Thoracic aorta (tissue), 2 donors: Measurements from ENCODE around the gene TMEM233. TPM values are rescaled to one million over a fixed set of nuclear protein-coding genes. Genes with fewer than 3 reads are reported as not detected.

ENCODE experiments used
- ATAC-seq: fragments of 150-250 bp; one replicate; pipeline ENCODE4 v1.8.0; 2017; ENCODE audit warnings: low read depth; ENCODE audit not compliant: insufficient number of reproducible peaks, low FRiP score
- DNase-seq: peaks from one replicate; pipeline ENCODE4 v3.0.0-alpha.2; 2020; ENCODE audit warnings: low spot score
- H3K27ac ChIP-seq, 2 donors: fragments of 200-600 bp; sonication (generic); 1 replicate in 1 of 2; 2 replicates in 1 of 2; pipeline ENCODE4 v1.5.1; 2016; ENCODE audit warnings: mild to moderate bottlenecking in 2 of 2, moderate library complexity in 2 of 2
- H3K27me3 ChIP-seq: fragments of 200-600 bp; sonication (generic); replicated peaks from 2 replicates; pipeline ENCODE4 v1.6.0; 2016; ENCODE audit warnings: mild to moderate bottlenecking; ENCODE audit not compliant: insufficient read depth
- H3K36me3 ChIP-seq: fragments of 200-600 bp; sonication (generic); one replicate; pipeline ENCODE4 v1.5.1; 2016
- H3K4me1 ChIP-seq, 2 donors: fragments of 200-600 bp; sonication (generic); 1 replicate in 1 of 2; 2 replicates in 1 of 2; pipeline versions ENCODE4 v1.5.1 to v1.6.0; 2016; ENCODE audit warnings: low read depth in 2 of 2, mild to moderate bottlenecking in 1 of 2; ENCODE audit not compliant: control insufficient read depth in 1 of 2
- H3K4me3 ChIP-seq: fragments of 200-600 bp; sonication (generic); 2 replicates; pipeline ENCODE4 v1.5.1; 2016; ENCODE audit warnings: mild to moderate bottlenecking
- H3K9me3 ChIP-seq: fragments of 200-600 bp; sonication (generic); 2 replicates; pipeline ENCODE4 v1.5.1; 2016
- total RNA-seq, 2 donors: library from RNA; depleted of rRNA; stranded (reverse); fragments of >200 nt; gene quantifications; one replicate each; pipeline versions ENCODE4 v1.1.0 to v1.2.3, GENCODE V29; 2016
- TF ChIP-seq, protein P1 (sequence below): fragments of 200-600 bp; sonication (generic); IDR thresholded peaks from one replicate; pipeline ENCODE4 v1.5.1; 2019; ENCODE audit warnings: antibody characterized with exemption

The TMEM233 gene
- total RNA-seq, 2 donors from 2014 or later = 2.7 TPM; not detected in 1

DNA sequence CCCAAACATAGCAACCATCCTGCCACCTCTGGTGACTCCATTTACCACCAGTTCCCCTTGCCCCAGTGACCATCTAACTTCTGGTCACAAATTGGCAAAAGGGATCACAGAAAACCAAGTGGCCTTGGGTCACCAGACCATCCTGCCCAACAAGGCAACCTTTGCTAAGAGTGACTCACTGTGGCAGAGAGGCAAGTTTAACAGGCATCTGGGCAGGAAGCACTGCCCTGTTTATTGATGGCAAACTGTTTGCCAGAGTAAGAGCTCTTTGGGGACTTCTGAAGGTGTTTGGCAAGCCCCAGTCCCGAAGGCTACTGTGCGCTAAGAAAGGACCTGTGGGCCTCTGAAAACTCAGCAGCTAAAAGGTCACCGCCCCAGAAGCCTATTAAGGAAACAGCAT, 28.2 kb upstream of the TMEM233 start:
- DNase-seq = no peak
- ATAC-seq = no peak
- Histone ChIP-seq H3K4me3 (no peak overlapping the region), H3K36me3 (no peaks in the 10 kb centered on the region), H3K27ac (no peak overlapping the region), H3K27me3 (no peaks in the 10 kb centered on the region), H3K4me1 (no peaks in the 10 kb centered on the region), H3K9me3 (no peaks in the 10 kb centered on the region)
- TF ChIP-seq, protein P1, sequence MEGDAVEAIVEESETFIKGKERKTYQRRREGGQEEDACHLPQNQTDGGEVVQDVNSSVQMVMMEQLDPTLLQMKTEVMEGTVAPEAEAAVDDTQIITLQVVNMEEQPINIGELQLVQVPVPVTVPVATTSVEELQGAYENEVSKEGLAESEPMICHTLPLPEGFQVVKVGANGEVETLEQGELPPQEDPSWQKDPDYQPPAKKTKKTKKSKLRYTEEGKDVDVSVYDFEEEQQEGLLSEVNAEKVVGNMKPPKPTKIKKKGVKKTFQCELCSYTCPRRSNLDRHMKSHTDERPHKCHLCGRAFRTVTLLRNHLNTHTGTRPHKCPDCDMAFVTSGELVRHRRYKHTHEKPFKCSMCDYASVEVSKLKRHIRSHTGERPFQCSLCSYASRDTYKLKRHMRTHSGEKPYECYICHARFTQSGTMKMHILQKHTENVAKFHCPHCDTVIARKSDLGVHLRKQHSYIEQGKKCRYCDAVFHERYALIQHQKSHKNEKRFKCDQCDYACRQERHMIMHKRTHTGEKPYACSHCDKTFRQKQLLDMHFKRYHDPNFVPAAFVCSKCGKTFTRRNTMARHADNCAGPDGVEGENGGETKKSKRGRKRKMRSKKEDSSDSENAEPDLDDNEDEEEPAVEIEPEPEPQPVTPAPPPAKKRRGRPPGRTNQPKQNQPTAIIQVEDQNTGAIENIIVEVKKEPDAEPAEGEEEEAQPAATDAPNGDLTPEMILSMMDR = no peak

DNA sequence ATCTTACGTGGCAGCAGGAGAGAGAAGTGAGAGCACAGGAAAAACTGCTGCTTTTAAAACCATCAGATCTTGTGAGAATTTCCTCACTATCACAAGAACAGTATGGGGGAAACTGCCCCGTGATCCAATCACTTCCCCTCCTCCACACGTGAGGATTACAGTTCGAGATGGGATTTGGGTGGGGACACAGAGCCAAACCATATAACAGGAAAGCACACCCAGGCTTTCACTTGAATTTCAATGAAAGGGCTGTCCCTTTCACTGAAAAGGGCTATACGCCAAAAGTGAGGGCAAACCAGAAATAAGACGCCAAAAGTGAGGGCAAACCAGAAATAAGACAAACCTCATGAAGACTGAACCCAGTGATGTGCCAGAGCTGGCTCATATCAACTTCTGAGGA, 22.8 kb upstream of the TMEM233 start:
- H3K36me3 ChIP-seq = no peaks in the 10 kb centered on the region
- no peak overlapping the region for H3K4me3 ChIP-seq
- H3K27me3 ChIP-seq = no peaks in the 10 kb centered on the region
- H3K4me1 ChIP-seq = no peaks in the 10 kb centered on the region
- TF ChIP-seq, protein P1 = no peak
- H3K27ac ChIP-seq = no peak overlapping the region
- ATAC-seq = no peak
- H3K9me3 ChIP-seq = no peaks in the 10 kb centered on the region
- DNase-seq = no peak

GRCh38 chr12:119573086-119573485, 20.5 kb upstream of the TMEM233 start:
- Histone ChIP-seq H3K9me3 (no peaks in the 10 kb centered on the region), H3K27me3 (no peaks in the 10 kb centered on the region), H3K4me3 (no peak overlapping the region), H3K4me1 (no peaks in the 10 kb centered on the region), H3K27ac (no peak overlapping the region), H3K36me3 (no peaks in the 10 kb centered on the region)
- DNase-seq (no peak), ATAC-seq (no peak)
- TF ChIP-seq, protein P1 = no peak

- Histone ChIP-seq H3K4me3 (no peak overlapping the region), H3K27ac (no peak overlapping the region), H3K9me3 (no peaks in the 10 kb centered on the region), H3K27me3 (no peaks in the 10 kb centered on the region), H3K36me3 (no peaks in the 10 kb centered on the region), H3K4me1 (no peaks in the 10 kb centered on the region)
- ATAC-seq = no peak
- TF ChIP-seq, protein P1 = no peak
- DNase-seq = no peak
These were observed 19.3 kb upstream of the TMEM233 start for GRCh38 chr12:119574255-119574654.

- H3K27ac ChIP-seq = no peak overlapping the region
- DNase-seq = no peak
- H3K4me3 ChIP-seq = no peak overlapping the region
- H3K4me1 ChIP-seq = no peaks in the 10 kb centered on the region
- no peaks in the 10 kb centered on the region for H3K27me3 ChIP-seq
- TF ChIP-seq, protein P1 = no peak
- H3K9me3 ChIP-seq = no peaks in the 10 kb centered on the region
- no peak for ATAC-seq
- H3K36me3 ChIP-seq = no peaks in the 10 kb centered on the region
These were observed 17.3 kb upstream of the TMEM233 start for GRCh38 chr12:119576118-119576810.
